GM23338 (cell line): ENCODE data around the gene NCOA1. TPM values are rescaled to one million over a fixed set of nuclear protein-coding genes. Genes with fewer than 3 reads are reported as not detected.

ENCODE experiments used
- ATAC-seq: fragments of 200-7000 bp; cut with Tn5 transposase; 3 replicates; pipeline ENCODE4 v1.9.1; 2020
- DNase-seq: peaks from one replicate; pipeline ENCODE4 v3.0.0-alpha.2; 2015; ENCODE audit warnings: low spot score
- H2AFZ ChIP-seq: fragments of 200-600 bp; sonication (generic); 2 replicates; pipeline ENCODE4 v1.8.0; 2016; ENCODE audit warnings: antibody characterized with exemption, mild to moderate bottlenecking, moderate library complexity
- H3F3A ChIP-seq: fragments of 200-600 bp; sonication (generic); replicated peaks from 2 replicates; pipeline ENCODE4 v1.8.0; 2017; ENCODE audit warnings: antibody characterized with exemption, mixed run types, low read depth
- H3K27ac ChIP-seq: fragments of 200-600 bp; sonication (generic); 2 replicates; pipeline ENCODE4 v1.6.1; 2016; ENCODE audit warnings: low read depth
- H3K27me3 ChIP-seq: fragments of 200-600 bp; sonication (generic); 2 replicates; pipeline ENCODE4 v1.8.0; 2016; ENCODE audit warnings: mild to moderate bottlenecking, mixed run types, moderate library complexity; ENCODE audit not compliant: insufficient read depth
- H3K36me3 ChIP-seq: fragments of 200-600 bp; sonication (generic); 2 replicates; pipeline ENCODE4 v1.8.0; 2016; ENCODE audit warnings: mild to moderate bottlenecking; ENCODE audit not compliant: insufficient read depth
- H3K4me1 ChIP-seq: fragments of 200-600 bp; sonication (generic); 2 replicates; pipeline ENCODE4 v1.8.0; 2016; ENCODE audit warnings: mild to moderate bottlenecking, moderate library complexity; ENCODE audit not compliant: insufficient read depth
- H3K4me2 ChIP-seq: fragments of 200-600 bp; sonication (generic); 2 replicates; pipeline ENCODE4 v1.7.1; 2017; ENCODE audit warnings: mixed run types
- H3K4me3 ChIP-seq: fragments of 200-600 bp; sonication (generic); 2 replicates; pipeline ENCODE4 v1.6.1; 2016; ENCODE audit warnings: mixed run types
- H3K79me2 ChIP-seq: fragments of 200-600 bp; sonication (generic); replicated peaks from 2 replicates; pipeline ENCODE4 v1.8.0; 2017; ENCODE audit warnings: mild to moderate bottlenecking; ENCODE audit not compliant: insufficient read depth
- H3K9me2 ChIP-seq: fragments of 200-600 bp; sonication (generic); 2 replicates; pipeline ENCODE4 v1.8.0; 2017; ENCODE audit not compliant: insufficient read depth
- H4K20me1 ChIP-seq: fragments of 200-600 bp; sonication (generic); replicated peaks from 2 replicates; pipeline ENCODE4 v1.8.0; 2017; ENCODE audit warnings: mild to moderate bottlenecking; ENCODE audit not compliant: insufficient read depth
- H3K27ac Mint-ChIP-seq: 2 replicates; pipeline ENCODE4 v1.8.0; 2020; ENCODE audit warnings: inconsistent platforms, mild to moderate bottlenecking, moderate library complexity, mixed read lengths
- H3K27me3 Mint-ChIP-seq: 3 replicates; pipeline ENCODE4 v1.8.0; 2022; ENCODE audit warnings: low read depth, mild to moderate bottlenecking, moderate library complexity, mixed read lengths, inconsistent platforms; ENCODE audit not compliant: insufficient read depth, poor library complexity
- H3K36me3 Mint-ChIP-seq: 3 replicates; pipeline ENCODE4 v1.8.0; 2021; ENCODE audit warnings: low read depth, mild to moderate bottlenecking, inconsistent platforms, moderate library complexity, mixed read lengths
- H3K4me1 Mint-ChIP-seq: 3 replicates; pipeline ENCODE4 v1.8.0; 2020; ENCODE audit warnings: mild to moderate bottlenecking, inconsistent platforms, mixed read lengths
- H3K4me3 Mint-ChIP-seq: 3 replicates; pipeline ENCODE4 v1.8.0; 2021; ENCODE audit warnings: moderate library complexity, mild to moderate bottlenecking, inconsistent platforms, mixed read lengths
- H3K9me3 Mint-ChIP-seq: 3 replicates; pipeline ENCODE4 v1.8.0; 2020; ENCODE audit warnings: moderate library complexity, mild to moderate bottlenecking, inconsistent platforms, mixed read lengths
- CREB1 ChIP-seq: fragments of 250-450 bp; sonication (Bioruptor Pico); IDR thresholded peaks from 2 replicates; pipeline ENCODE4 v1.5.0; 2020; ENCODE audit warnings: low read depth, mild to moderate bottlenecking, moderate library complexity
- CTCF ChIP-seq, 2 experiments: fragments of 200-600 bp in 1 of 2; sonication (generic) in 1 of 2; conservative IDR thresholded peaks; 2 replicates each; pipeline versions ENCODE4 v1.5.1 to v1.6.1; 2016 to 2017; ENCODE audit warnings: antibody characterized with exemption in 2 of 2, low read depth in 2 of 2, mild to moderate bottlenecking in 2 of 2, moderate library complexity in 1 of 2
- ETS1 ChIP-seq: IDR thresholded peaks from 2 replicates; pipeline ENCODE4 v1.6.1; 2016; ENCODE audit warnings: antibody characterized with exemption
- EZH2 ChIP-seq: fragments of 200-600 bp; sonication (generic); IDR thresholded peaks from one replicate; pipeline ENCODE4 v1.8.0; 2017; ENCODE audit warnings: antibody characterized with exemption, mild to moderate bottlenecking, low read depth; ENCODE audit not compliant: unreplicated experiment
- EZH2phosphoT487 ChIP-seq: fragments of 200-600 bp; sonication (generic); IDR thresholded peaks from one replicate; pipeline ENCODE4 v1.8.1; 2018; ENCODE audit warnings: antibody characterized with exemption; ENCODE audit not compliant: unreplicated experiment
- JUNB ChIP-seq: IDR thresholded peaks from one replicate; pipeline ENCODE4 v1.6.1; 2016; ENCODE audit warnings: antibody characterized with exemption; ENCODE audit not compliant: unreplicated experiment
- NANOG ChIP-seq: IDR thresholded peaks from 2 replicates; pipeline ENCODE4 v1.6.1; 2016; ENCODE audit warnings: antibody characterized with exemption, borderline replicate concordance
- POLR2AphosphoS5 ChIP-seq: IDR thresholded peaks from 2 replicates; pipeline ENCODE4 v1.6.1; 2016; ENCODE audit warnings: antibody characterized with exemption, low read depth
- REST ChIP-seq: IDR thresholded peaks from one replicate; pipeline ENCODE4 v1.6.1; 2018; ENCODE audit warnings: antibody characterized with exemption; ENCODE audit not compliant: unreplicated experiment
- STAT1 ChIP-seq: IDR thresholded peaks from one replicate; pipeline ENCODE4 v1.6.1; 2016; ENCODE audit warnings: antibody characterized with exemption; ENCODE audit not compliant: unreplicated experiment
- ZNF114 ChIP-seq: fragments of 250-450 bp; sonication (Bioruptor Pico); IDR thresholded peaks from 2 replicates; pipeline ENCODE4 v1.5.0; 2020; ENCODE audit warnings: mild to moderate bottlenecking, moderate library complexity
- ZNF331 ChIP-seq: fragments of 250-450 bp; sonication (Bioruptor Pico); IDR thresholded peaks from 2 replicates; pipeline ENCODE4 v1.5.0; 2020; ENCODE audit warnings: low read depth, mild to moderate bottlenecking, moderate library complexity
- ZNF462 ChIP-seq: fragments of 250-450 bp; sonication (Bioruptor Pico); IDR thresholded peaks from 2 replicates; pipeline ENCODE4 v1.5.0; 2020; ENCODE audit warnings: mild to moderate bottlenecking, moderate library complexity
- polyA plus RNA-seq: library from polyadenylated mRNA; unstranded; fragments of >200 nt; fragmentation: Nextera tagmentation; extraction: Ambion mirVana; gene quantifications from 2 replicates; pipeline ENCODE4 v1.2.1, GENCODE V29; 2016
- total RNA-seq: library from RNA; depleted of rRNA; stranded (reverse); fragments of >200 nt; shearing (Covaris generic); gene quantifications from 2 replicates; pipeline ENCODE4 v1.2.3, GENCODE V29; 2014

NCOA1 gene
- total and polyA plus RNA-seq, 2 experiments from 2014 or later = 7.1 to 15.1 TPM

GRCh38 chr2:24785671-24786321 is 294.7 kb downstream of the NCOA1 start:
- Mint-ChIP-seq H3K4me1 (peaks cover 13% of the 10 kb centered on the region), H3K27ac (no peak overlapping the region), H3K9me3 (no peaks in the 10 kb centered on the region), H3K36me3 (peaks cover 10% of the 10 kb centered on the region; the same call in 2 of the 3 replicates), H3K27me3 (peaks cover 6% of the 10 kb centered on the region), H3K4me3 (no peak overlapping the region)
- Histone ChIP-seq H4K20me1 (no peaks in the 10 kb centered on the region), H3K4me1 (peaks cover 8% of the 10 kb centered on the region), H2AFZ (peak overlapping the region; percentile 38; the same call in 1 of the 2 replicates), H3K27me3 (no peaks in the 10 kb centered on the region), H3K79me2 (no peaks in the 10 kb centered on the region), H3K4me3 (no peak overlapping the region), H3F3A (no peaks in the 10 kb centered on the region), H3K4me2 (no peak overlapping the region), H3K9me2 (no peaks in the 10 kb centered on the region), H3K36me3 (no peaks in the 10 kb centered on the region), H3K27ac (no peak overlapping the region)
- ATAC-seq (no peak), DNase-seq (no peak)
- no peak for TF ChIP-seq EZH2phosphoT487
- TF ChIP-seq ZNF114 = no peak
- TF ChIP-seq ZNF462 (CRISPR knock-in tag) = no peak
- TF ChIP-seq STAT1 = no peak
- no peak for TF ChIP-seq ETS1
- no peak for TF ChIP-seq JUNB
- TF ChIP-seq NANOG = no peak
- TF ChIP-seq ZNF331 = no peak
- no peak for TF ChIP-seq CTCF (conservative IDR thresholded peaks at IDR 0.05; ENCODE audit: low read depth in 2 of 2)
- no peak for TF ChIP-seq REST
- no peak for TF ChIP-seq CREB1
- TF ChIP-seq EZH2 = no peak
- TF ChIP-seq POLR2AphosphoS5 = no peak
